ENCODE measurements around the gene PITPNB.

PITPNB gene

GRCh38 chr22:27827604-27828587 lies 91.2 kb downstream of the PITPNB start:
- DNase-seq = no peak

DNA sequence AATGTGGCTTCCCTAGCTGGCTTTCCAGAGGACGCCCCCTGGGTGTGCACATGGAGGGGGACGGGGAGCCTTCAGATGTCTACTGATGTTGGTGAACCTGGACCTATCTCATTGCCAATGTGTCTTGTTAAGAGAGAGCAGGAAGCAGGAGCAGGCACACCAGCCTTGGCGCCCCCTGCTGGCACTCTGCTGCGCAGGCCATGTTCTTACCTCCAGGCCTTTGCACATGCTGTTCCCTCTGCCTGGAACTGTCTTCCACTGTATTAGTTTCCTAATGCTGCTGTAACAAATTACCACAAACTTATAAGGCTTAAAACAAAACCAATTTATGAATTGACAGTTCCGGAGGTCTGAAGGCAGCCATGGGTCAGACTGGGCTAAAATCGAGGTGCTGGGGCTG lies 93.9 kb downstream of the PITPNB start:
- DNase-seq = no peak

DNA sequence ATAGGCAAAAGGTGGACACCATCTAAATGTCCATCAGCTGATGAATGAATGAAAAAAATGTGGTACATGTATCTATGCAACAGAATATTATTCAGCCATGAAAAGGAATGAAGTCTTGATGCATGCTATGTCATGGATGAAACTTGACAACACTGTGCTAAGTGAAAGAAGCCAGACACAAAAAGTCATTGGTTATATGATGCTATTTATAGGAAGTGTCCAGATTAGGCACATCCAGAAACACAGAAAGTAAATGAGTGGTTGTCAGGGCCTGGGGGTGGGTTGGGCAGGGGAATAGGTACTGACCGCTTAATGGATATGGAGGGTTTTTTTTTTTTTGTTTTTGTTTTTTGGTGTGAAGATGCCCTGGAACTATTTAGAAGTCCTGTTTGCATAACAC lies 95.8 kb downstream of the PITPNB start:
- no peak for DNase-seq

DNA sequence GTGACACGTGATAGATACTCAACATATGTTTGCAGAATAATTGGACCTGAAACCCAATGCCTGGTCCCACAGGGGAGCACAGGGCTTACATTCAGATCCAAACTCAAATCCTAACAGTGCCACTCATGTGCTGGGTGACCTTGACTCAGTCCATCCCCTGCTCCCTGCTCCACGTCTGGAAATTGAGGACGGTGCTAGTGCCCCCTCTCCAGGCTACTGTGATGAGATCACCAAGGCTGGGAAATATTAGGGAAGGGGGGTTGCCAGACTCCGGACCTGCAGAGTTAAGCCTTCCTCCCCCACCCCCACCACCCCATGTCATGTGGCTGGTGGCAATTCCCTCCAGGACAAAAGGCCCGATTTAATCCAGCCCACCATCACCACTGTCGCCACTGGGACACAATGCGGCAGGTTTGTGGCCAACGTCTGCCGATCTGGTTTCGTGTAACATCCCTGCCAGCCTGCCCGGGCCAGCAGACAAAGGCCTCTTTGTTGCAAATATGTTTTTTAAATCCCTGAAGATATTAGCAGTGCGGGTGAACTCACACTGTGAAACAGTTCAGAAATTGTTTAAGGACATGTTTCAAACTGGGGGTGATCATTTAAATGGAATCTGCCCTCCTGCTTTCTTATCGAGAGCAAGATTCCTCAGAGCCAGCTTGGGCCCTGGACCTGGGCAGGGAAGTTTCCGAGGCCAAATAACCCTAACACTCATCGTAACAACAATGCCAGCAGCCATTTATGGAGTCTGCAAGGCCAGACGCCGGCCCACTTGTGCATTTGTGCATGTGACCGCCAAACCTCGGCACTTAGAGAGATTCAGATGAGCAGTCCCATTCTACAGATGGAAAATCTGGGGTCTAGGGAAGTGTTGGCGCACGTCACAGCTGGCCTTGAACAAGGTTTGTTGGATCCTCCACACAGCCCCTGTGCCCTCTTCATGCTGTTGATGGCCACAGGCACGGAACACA lies 97.9 kb downstream of the PITPNB start:
- DNase-seq = no peak

GRCh38 chr22:27816552-27816951 lies 102.5 kb downstream of the PITPNB start:
- no peak for DNase-seq

GRCh38 chr22:27815826-27816530 lies 103.1 kb downstream of the PITPNB start:
- no peak for DNase-seq

- no peak for DNase-seq
Measured at GRCh38 chr22:27814993-27815392, 104.1 kb downstream of the PITPNB start.

DNA sequence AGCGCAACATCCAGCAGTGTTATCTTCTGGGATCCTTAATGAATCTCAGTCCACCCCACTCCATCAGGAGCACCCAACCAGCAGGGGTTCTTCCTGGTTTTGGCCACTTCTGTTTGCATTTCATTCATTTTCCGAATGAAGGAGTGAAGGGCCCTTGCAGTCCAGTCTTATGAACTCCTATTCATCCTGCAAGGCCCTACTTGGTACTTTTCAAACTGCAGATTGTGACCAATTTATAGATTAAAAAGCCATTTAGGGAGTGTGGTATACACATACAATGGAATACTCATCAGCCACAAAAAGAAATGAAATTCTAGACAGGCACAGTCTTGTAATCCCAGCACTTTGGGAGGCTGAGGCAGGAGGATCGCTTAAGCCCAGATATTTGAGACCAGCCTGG lies 107.3 kb downstream of the PITPNB start:
- no peak for DNase-seq

DNA sequence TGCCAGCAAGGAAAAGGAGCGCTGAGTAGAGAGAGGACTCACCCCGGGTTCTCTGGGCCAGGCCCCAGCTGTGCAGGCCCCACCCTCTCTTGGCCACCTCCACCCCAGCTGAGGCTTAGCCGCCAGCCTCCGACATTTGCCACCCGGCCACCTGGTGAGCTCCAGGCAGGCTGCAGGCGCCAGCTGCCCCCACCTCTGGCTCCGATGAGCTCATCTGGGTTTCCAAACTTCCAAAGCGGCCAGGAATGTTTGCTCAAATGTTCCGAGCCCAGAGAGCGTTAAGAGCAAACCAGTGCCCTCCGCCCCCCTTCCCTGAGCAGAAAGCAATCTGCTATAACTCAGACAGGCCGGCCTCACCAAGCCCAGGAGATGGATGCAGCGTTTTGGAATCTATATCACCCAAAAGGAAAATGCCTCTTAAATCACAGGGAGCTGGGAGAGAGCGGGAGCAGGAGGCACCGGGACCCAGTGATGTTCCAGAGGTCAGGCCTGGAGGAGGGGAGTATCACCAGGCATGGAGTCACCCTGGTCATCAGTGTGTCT lies 108.4 kb downstream of the PITPNB start:
- DNase-seq = peak; percentile 20

DNA sequence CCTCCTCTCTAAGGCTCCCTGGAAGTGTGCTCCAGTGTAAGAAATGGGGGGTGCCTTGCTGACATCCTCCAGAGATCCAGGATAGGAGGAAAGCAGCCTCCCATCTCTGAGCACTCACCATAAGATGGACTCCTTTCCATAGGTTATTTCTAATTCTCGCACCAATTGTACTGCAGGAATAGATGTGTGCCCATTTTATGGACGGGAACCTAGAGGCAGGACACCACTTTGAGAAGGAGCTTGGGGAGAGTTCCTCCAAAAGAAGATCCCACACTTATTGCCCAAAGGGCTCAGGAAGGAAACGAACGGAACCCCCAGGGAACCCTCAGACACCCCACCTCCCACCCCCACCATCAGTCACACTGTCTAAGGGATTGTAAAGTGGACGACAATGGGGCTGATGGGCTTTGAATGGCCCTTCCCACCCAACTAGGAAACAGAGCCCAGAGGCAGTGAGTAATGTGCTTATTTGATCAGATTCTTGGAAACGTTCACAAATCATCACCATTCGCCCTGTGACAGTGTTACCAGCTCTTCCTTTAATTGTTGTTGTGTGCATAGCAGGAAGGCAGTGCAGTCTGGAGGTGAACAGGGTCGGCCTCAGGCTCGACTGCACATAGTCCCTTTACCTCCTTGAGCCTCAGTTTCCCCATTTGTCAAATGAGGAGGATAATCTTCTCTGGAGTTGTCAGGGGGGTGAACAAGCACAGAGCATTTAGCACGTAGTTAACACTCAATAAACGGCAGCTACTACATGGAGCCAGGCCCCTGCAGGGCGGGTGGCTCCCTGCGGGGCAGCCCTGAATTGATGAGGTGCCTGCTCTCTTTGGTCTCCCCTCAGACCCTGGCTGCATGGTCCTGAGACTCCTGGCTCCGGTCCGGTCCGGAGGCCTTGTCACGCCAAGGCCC lies 109.1 kb downstream of the PITPNB start:
- DNase-seq = no peak

GRCh38 chr22:27809226-27809603 lies 109.8 kb downstream of the PITPNB start:
- peak; percentile 21 for DNase-seq

DNA sequence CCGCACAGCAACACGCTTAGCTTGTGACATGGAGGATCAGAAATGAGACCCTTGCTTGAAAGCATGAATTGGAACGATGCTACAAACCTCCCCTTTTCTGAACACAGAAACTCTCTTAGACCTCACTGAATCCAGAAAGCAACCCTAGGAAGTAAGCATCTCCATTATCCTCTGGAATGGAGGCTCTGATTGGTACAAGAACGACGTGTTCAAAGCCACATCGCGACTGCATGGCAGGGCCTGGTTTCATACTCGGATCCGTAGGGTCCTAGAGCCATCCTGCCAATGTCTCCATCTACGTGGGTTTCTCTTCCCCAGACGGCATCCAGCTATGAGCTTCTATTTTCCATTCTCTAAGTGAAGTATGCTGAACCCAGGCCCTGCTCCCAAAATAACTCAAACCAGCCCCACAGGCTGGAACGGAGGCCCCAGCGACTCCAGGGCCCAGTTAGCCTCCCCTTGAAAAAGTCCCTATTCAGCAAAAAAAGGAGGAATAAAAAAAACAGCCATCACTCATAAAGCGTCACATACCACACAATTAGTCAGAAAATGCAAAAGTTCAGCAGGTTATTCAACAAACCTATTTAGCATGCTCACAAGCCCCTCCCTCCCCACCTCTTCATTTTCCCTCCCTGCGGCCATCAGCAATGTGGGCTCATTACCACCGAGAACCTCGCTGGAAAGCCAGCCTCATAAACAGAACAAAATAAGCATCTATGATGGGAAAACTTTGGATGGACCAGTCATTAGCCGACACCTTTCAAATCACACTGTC lies 110.4 kb downstream of the PITPNB start:
- DNase-seq = no peak

DNA sequence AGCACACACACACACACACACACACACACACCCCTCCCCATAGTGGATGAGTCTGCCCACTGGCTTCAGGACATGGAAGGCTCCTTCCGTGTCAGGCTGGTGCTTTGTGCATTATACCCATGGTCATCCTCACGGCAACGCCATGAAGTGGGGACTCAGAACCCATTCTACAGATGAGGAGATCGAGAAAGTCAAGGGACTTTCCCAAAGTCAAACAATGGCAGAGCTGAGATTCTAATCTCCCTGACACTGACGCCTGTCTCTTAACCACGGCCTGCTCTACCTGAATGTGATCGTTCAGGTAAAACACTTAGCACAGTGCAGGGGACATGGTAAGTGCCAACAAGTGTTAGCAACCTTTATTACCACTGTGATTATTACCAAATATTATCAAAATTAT lies 113.2 kb downstream of the PITPNB start:
- no peak for DNase-seq

- DNase-seq = peak; percentile 26
Measured at GRCh38 chr22:27804470-27805297, 114.4 kb downstream of the PITPNB start.

GRCh38 chr22:27803841-27804415 lies 115.1 kb downstream of the PITPNB start:
- no peak for DNase-seq

GRCh38 chr22:27802346-27803073 lies 116.5 kb downstream of the PITPNB start:
- DNase-seq = no peak
